AG04450 (cell line): ENCODE data around the gene TMIGD3. TPM values are rescaled to one million over a fixed set of nuclear protein-coding genes. Genes with fewer than 3 reads are reported as not detected.
A peak's percentile ranks its signal among the peaks of the same experiment; 100 is the strongest.

Experiments
- CTCF ChIA-PET: fragments of 300-600, 350-600 bp; formaldehyde crosslinking; extraction: SDS; loops from one replicate; lab custom pipeline; 2022; ENCODE audit warnings: antibody characterized with exemption, inconsistent platforms; lab: Charles Lee
- POLR2A ChIA-PET: fragments of 350-600 bp; formaldehyde crosslinking; extraction: SDS; loops from one replicate; lab custom pipeline; 2021; ENCODE audit warnings: antibody characterized with exemption, inconsistent platforms; lab: Yijun Ruan, JAX
- DNase-seq: peaks from one replicate; pipeline ENCODE4 v3.0.0-alpha.2; 2011; ENCODE audit warnings: low read depth, low spot score
- H3K27ac ChIP-seq: one replicate; pipeline ENCODE4 v1.5.1; 2012; ENCODE audit warnings: low read depth, low read length, control low read depth
- H3K27me3 ChIP-seq: one replicate; pipeline ENCODE4 v1.6.0; 2012; ENCODE audit warnings: low read length; ENCODE audit not compliant: control insufficient read depth, insufficient read depth
- H3K4me3 ChIP-seq: 2 replicates; pipeline ENCODE4 v1.5.1; 2011; ENCODE audit warnings: mild to moderate bottlenecking, low read depth, low read length, control low read depth
- H3K9me3 ChIP-seq: 2 replicates; pipeline ENCODE4 v1.5.1; 2012; ENCODE audit warnings: low read length; ENCODE audit not compliant: control insufficient read depth, insufficient read depth
- polyA plus RNA-seq: library from polyadenylated mRNA; depleted of rRNA; stranded (reverse); fragments of >200 nt; gene quantifications from 2 replicates; pipeline ENCODE4 v1.2.3, GENCODE V29; 2011
- TF ChIP-seq, protein P1 (sequence below): IDR thresholded peaks from 2 replicates; pipeline ENCODE4 v1.5.1; 2011; ENCODE audit warnings: low read depth, low read length, control low read depth, inconsistent platforms

The TMIGD3 gene
- polyA plus RNA-seq, 1 experiment: not detected

DNA sequence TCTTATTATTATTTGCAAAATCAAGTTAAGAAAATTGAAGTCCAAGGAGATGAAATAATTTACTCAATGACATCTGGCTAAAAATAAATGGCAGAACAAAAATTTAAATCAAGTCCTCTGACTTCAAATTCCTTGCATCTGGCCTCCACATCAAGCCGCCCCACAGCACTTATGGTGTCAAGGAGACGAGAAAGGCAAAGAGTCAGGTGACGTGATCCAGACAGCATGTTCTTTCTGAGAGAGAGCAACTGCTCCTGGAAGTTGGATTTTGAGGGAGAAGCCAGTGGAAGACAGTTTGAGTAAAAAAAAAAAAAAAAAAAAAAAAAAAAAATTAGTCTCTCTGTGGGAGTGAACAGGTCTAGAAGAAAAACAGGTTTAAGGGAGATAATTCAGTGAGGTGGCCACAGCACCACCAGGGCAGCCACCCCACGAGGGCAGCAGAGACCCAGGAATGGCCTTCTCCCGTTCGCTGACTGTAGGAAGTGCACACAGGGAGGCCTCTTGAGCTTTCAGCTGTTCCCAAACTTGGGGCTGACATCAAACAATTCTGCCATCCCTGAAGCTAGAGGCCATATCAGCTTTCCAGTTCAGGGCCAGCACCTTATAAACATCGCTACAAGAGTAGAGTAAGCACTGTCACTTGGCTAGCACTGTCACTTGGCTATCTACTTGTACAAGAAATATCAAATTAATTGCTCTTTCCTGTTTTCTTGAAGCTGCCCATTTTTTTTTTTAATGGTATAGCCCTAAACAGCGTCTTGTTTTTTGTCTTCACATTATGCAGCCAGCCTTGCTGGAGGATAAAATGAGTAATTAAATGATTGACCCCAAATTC lies 21.8 kb downstream of the TMIGD3 start:
- TF ChIP-seq, protein P1, sequence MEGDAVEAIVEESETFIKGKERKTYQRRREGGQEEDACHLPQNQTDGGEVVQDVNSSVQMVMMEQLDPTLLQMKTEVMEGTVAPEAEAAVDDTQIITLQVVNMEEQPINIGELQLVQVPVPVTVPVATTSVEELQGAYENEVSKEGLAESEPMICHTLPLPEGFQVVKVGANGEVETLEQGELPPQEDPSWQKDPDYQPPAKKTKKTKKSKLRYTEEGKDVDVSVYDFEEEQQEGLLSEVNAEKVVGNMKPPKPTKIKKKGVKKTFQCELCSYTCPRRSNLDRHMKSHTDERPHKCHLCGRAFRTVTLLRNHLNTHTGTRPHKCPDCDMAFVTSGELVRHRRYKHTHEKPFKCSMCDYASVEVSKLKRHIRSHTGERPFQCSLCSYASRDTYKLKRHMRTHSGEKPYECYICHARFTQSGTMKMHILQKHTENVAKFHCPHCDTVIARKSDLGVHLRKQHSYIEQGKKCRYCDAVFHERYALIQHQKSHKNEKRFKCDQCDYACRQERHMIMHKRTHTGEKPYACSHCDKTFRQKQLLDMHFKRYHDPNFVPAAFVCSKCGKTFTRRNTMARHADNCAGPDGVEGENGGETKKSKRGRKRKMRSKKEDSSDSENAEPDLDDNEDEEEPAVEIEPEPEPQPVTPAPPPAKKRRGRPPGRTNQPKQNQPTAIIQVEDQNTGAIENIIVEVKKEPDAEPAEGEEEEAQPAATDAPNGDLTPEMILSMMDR: peak; percentile 87
- no peaks in the 10 kb centered on the region for H3K27me3 ChIP-seq
- no peak overlapping the region for H3K4me3 ChIP-seq
- H3K27ac ChIP-seq: no peak overlapping the region
- H3K9me3 ChIP-seq: no peaks in the 10 kb centered on the region
- peak; percentile 29 for DNase-seq
- ChIA-PET POLR2A (interaction anchor here (0.6 to 1.4 kb wide), 3 partner anchors 26 to 225 kb away, joined by 3 to 6 read pairs (median 4); no protein-coding TSS in a partner anchor), CTCF (interaction anchor here (0.5 to 5.6 kb wide), 70 partner anchors 8 to 890 kb away, joined by 3 to 133 read pairs (median 5); partner anchors contain the start of genes ADORA3, ATP5PB, C1orf162 and DDX20)

DNA sequence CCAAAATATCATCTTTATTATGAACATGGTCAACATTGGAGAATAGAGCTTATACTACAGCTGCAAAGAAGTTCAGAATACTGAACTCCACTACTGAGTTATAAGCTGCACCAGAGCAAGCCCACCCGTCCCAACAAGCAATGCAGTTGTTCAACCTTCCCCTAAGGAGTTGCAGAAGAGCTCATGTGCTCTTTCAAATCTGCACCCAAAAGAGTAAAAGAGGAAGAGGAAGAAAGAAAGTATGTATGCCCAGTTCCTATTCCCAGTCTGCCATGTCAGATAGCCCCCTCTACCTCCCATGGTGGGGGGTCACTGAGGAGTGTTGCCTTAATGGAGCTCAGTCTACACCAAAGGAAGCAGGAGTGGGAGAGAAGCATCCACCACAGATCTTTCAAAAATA lies 22.8 kb downstream of the TMIGD3 start:
- ChIA-PET POLR2A (no interaction called here), CTCF (interaction anchor here (0.6 to 5.6 kb wide), 19 partner anchors 10 to 889 kb away, joined by 3 to 133 read pairs (median 5); partner anchors contain the start of gene INKA2)
- no peak overlapping the region for H3K27ac ChIP-seq
- H3K27me3 ChIP-seq: no peaks in the 10 kb centered on the region
- no peaks in the 10 kb centered on the region for H3K9me3 ChIP-seq
- H3K4me3 ChIP-seq: no peak overlapping the region
- TF ChIP-seq, protein P1: no peak
- no peak for DNase-seq

DNA sequence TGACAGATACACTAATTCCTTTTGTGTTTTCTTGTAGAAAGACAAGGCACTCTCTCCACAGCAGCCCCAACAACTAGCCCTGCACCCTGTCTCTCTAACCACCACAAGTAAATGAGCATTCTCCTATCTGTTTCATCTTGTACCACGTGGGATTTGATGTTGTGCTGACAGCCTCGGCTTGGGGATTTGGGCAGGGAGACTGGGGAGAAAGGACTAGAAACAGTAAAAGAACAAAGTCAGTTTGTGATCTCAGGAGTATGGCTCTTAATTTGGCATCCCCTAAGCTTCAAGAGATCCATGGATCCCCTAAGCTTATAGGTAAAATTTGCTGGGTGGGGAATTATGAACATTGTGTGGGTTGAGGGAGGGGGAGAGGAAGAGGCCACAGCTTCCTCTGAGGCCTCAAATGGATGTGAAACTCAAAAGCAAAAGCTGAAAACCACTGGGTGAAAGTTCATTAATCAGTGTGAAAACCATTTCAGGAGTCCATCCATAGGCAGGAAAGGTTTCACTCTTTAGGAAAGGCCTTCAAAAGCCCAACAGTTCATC lies 26.6 kb downstream of the TMIGD3 start:
- H3K27me3 ChIP-seq: no peaks in the 10 kb centered on the region
- ChIA-PET POLR2A (no interaction called here), CTCF (interaction anchor here (0.6 to 2.0 kb wide), 5 partner anchors 181 to 605 kb away, joined by 3 to 10 read pairs (median 3); no protein-coding TSS in a partner anchor)
- no peak overlapping the region for H3K4me3 ChIP-seq
- H3K9me3 ChIP-seq: no peaks in the 10 kb centered on the region
- TF ChIP-seq, protein P1: no peak
- H3K27ac ChIP-seq: no peak overlapping the region
- no peak for DNase-seq

DNA sequence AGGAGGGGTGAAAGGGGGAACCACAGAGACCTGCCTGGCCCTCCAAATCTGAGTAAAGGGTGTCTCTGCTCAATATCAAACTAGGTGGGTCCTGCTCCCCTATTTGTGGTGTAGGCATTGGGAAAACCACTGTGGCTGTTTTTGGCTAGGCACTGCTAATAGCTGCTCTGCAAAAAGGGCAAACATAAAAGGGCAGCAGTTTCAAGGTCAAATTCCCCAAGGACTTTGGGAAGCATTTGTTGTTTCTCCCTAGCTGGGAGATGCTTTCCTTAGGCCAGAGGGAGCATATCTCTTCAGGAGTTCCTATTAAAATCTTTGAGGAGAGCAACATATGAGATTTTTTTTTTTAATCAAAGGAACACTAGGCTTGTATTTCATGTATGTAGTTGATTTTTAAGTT lies 27.2 kb downstream of the TMIGD3 start:
- CTCF ChIA-PET: interaction anchor here (0.7 to 2.0 kb wide), 4 partner anchors 182 to 604 kb away, joined by 3 to 10 read pairs (median 4); no protein-coding TSS in a partner anchor
- H3K27me3 ChIP-seq: no peaks in the 10 kb centered on the region
- DNase-seq: no peak
- TF ChIP-seq, protein P1: no peak
- POLR2A ChIA-PET: no interaction called here
- no peak overlapping the region for H3K4me3 ChIP-seq
- H3K27ac ChIP-seq: no peak overlapping the region
- no peaks in the 10 kb centered on the region for H3K9me3 ChIP-seq
